Jurkat, Clone E6-1 (cell line): ENCODE data around the gene MYL9.
"Not testable (repeated sequence)": the region's sequence is repeated elsewhere in the genome, so short reads cannot be mapped to it uniquely, and the experiment has no call there.

Experiments used
- DNase-seq: peaks from one replicate; pipeline ENCODE4 v3.0.0-alpha.2; 2011; ENCODE audit warnings: low read depth, low spot score
- H3K4me3 ChIP-seq: 2 replicates; pipeline ENCODE4 v1.5.1; 2011; ENCODE audit warnings: mild to moderate bottlenecking, low read length, control low read depth, moderate library complexity

The MYL9 gene

DNA sequence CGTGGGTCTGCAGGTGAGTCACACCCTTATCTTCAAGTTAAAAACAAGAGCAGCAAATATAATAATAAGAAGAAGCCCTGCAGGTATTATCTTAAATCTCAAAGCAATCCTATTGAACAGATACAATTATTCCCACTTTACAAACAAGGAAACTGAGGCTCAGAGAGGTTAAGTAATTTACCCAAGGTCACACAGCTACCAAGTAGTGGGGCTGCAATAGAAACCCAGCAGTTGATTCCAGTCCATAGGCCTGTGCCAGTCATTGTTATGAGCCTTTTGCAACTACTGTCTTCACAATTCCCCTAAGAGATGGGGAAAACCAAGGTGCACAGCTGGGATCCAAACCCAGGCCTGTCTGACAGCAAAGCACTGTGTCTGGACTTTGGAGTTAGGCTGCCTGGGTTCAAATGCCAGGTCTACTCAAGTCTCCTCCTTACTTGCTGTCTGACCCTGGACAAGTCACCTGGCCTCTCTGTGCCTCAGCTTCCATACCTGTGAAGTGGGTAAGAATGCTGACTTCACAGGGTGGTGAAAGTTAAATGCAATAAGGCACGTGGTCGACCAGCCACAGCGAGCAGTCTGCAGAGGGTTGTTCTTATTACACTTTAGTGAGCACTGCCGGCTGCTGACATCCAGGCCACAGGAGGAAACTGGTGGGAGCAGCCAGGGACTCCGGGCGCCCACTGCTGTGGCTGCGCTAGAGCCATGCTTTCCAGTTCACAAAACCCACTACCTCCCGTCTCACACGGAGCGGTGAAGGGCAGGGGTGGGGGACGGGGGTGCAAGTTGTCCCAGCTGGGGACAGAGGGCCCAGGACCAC lies 6.1 kb downstream of the MYL9 start:
- H3K4me3 ChIP-seq, result no peak overlapping the region
- DNase-seq, result no peak

- no peak overlapping the region for H3K4me3 ChIP-seq
- DNase-seq, result no peak
Observed at GRCh38 chr20:36548006-36548315, 6.6 kb downstream of the MYL9 start.

- H3K4me3 ChIP-seq, result no peak overlapping the region
- DNase-seq, result no peak
Observed at GRCh38 chr20:36548704-36549627, 7.6 kb downstream of the MYL9 start.

DNA sequence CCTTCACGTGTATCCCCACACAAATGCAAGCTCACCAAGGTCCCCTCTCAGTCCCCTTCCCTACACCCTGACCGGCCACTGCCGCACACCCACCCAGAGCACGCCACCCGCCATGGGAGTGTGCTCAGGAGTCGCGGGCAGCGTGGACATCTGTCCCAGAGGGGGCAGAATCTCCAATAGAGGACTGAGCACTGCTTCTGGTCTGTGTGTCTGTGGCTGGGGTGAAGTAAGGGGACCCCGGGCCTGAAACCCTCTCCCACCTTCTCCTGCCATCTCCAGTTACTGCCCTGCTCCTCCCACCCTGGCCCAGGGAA lies 8.3 kb downstream of the MYL9 start:
- DNase-seq, result no peak
- no peak overlapping the region for H3K4me3 ChIP-seq

DNA sequence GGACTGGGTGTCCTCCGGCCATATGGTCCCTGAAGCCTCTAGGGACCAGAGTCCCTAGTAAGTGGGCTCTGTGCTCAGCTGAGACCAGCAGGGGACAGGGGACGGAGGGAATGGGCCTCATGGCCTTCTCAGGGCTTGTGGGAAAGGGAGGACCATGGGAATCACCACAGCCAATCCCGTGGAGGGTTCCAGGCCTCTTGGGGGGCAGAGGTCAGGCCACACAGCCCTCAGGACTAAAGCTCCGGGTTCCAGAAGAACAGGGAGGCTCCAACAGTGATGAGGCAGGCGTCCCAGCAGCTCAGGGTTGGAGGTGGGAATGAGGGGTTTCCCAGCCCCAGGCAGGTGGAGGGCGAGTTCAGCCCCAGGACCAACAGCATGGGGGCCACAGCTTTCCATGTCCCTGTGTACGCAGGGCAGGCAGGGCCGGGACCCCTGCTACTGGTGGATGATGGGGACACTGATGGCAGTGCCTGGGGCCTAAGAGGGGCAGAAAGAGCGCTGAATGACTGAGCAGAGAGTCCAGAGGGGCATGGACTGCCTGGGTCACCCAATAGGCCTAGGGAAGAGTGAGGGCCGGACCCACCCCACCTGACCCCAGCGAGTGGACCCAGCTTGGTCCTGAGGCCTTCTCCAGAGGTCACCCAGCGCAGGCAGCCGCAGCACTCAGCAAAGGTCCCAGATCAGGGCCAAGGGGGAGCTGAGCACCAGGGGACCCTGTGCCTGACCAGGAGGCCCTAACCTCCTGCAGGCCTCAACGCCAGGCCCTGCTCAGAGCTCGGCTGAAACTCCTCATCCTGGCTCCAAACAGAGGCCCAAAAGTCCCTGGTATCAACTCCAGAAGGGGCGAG lies 8.8 kb downstream of the MYL9 start:
- no peak for DNase-seq
- H3K4me3 ChIP-seq, result no peak overlapping the region

DNA sequence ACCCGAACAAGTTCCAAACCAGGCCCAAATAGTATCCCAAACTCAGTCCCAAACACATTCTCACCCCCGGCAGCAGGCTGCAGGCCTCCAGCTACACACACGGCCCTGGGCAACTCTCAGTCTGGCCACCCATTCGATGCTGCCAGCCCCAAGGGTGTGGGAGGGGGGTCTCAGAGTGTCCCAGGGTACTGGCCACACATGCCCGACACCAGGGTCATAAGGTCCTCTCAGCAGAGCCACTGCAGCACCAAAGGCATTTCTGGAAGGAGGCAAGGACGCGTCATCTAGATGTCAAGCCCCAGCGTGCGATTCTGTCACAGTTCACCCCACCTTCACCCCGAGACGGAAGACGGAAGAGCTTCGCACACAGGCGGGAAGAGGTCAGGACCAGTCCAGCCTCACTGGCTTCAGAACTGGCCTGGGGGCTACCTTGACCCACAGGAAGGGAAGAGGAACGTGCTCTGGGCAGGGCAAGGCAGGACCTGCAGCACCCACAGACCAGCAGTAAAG lies 9.5 kb downstream of the MYL9 start:
- DNase-seq, result no peak
- no peak overlapping the region for H3K4me3 ChIP-seq

- no peak for DNase-seq
Observed at GRCh38 chr20:36555248-36555647, 13.9 kb downstream of the MYL9 start.

DNA sequence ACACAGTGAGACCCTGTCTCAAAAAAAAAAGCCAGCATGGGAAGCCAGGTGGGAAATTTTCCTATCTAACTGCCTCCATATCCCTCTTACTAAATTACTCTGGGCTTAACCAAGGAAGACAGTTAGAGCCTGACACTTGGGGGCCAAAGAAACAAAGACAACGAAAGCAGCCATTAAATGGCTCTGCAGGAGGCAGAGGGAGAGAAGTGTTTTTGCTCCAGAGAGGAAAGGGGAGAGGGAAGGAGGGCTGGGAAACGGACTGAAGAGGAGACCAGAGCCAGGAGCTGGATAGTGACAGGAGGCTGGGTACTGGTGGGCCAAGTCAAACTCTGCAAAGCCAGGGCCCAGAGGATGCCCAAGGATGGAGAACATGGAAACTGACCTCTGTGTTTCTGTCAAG lies 21.4 kb downstream of the MYL9 start:
- H3K4me3 ChIP-seq, result no peak overlapping the region

More at GRCh38 chr20:36555248-36555647, 13.9 kb downstream of the MYL9 start:
- H3K4me3 ChIP-seq, result no peak overlapping the region

GRCh38 chr20:36563374-36563773 lies 22.1 kb downstream of the MYL9 start:
- H3K4me3 ChIP-seq, result no peak overlapping the region

More for the DNA sequence above, 21.4 kb downstream of the MYL9 start:
- no peak for DNase-seq

GRCh38 chr20:36564078-36564725 lies 22.9 kb downstream of the MYL9 start:
- H3K4me3 ChIP-seq, DNase-seq: not testable (repeated sequence)

More at GRCh38 chr20:36563374-36563773, 22.1 kb downstream of the MYL9 start:
- DNase-seq, result no peak

- DNase-seq, H3K4me3 ChIP-seq: not testable (repeated sequence)
Observed at GRCh38 chr20:36564726-36565121, 23.4 kb downstream of the MYL9 start.

GRCh38 chr20:36565520-36565919 lies 24.2 kb downstream of the MYL9 start:
- no peak for DNase-seq
- no peak overlapping the region for H3K4me3 ChIP-seq

- DNase-seq, result no peak
- H3K4me3 ChIP-seq, result no peak overlapping the region
Observed at GRCh38 chr20:36569847-36570429, 28.6 kb downstream of the MYL9 start.

- no peak for DNase-seq
- peak overlapping the region; percentile 78 for H3K4me3 ChIP-seq
Observed at GRCh38 chr20:36571564-36572504, 30.5 kb downstream of the MYL9 start.

DNA sequence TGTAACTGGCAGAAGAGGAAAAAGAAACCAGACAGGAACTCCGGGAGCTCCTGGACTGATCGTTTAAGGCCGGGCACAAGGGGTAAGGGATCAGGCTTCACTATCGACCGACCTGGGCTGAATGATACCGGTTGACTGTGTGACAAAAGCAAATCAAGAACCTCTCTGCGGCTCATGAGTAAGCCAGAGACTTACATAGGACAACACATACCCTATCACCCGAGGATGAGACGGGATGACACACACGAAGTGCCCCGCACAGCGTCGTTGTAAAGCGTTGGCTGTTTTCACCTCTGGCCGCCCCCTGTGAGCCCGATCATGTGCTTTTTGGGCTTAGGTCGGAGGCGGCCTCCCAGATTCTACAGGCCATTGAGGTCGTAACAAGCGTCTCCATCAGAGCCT lies 31.4 kb downstream of the MYL9 start:
- peak overlapping the region; percentile 78 for H3K4me3 ChIP-seq
- no peak for DNase-seq

- H3K4me3 ChIP-seq, result peak within 1 kb of the TSS; percentile 78
- peak; percentile 83 for DNase-seq
Observed at GRCh38 chr20:36573103-36573797, 31.9 kb downstream of the MYL9 start, which contains the start of gene TGIF2. TSS of gene TGIF2 (plus strand) at chr20:36573597. CDS start at chr20:36578775, 5,178 bp downstream.
